22Rv1 (cell line): ENCODE measurements around the gene LRIG3.

ENCODE experiments used
- CTCF ChIP-seq: fragments of 450-650 bp; IDR thresholded peaks from 2 replicates; pipeline ENCODE4 v1.5.1; 2017; ENCODE audit warnings: mild to moderate bottlenecking
- ZFX ChIP-seq: fragments of 450-650 bp; IDR thresholded peaks from 2 replicates; pipeline ENCODE4 v1.6.1; 2017; ENCODE audit warnings: antibody characterized with exemption, borderline replicate concordance

- no peak for TF ChIP-seq CTCF
- no peak for TF ChIP-seq ZFX
Observed at GRCh38 chr12:58873496-58873895, 46.8 kb downstream of the LRIG3 start.
